ENCODE measurements around the gene PRCD.
"Not testable (repeated sequence)": the region's sequence is repeated elsewhere in the genome, so short reads cannot be mapped to it uniquely, and the experiment has no call there.

PRCD gene

DNA sequence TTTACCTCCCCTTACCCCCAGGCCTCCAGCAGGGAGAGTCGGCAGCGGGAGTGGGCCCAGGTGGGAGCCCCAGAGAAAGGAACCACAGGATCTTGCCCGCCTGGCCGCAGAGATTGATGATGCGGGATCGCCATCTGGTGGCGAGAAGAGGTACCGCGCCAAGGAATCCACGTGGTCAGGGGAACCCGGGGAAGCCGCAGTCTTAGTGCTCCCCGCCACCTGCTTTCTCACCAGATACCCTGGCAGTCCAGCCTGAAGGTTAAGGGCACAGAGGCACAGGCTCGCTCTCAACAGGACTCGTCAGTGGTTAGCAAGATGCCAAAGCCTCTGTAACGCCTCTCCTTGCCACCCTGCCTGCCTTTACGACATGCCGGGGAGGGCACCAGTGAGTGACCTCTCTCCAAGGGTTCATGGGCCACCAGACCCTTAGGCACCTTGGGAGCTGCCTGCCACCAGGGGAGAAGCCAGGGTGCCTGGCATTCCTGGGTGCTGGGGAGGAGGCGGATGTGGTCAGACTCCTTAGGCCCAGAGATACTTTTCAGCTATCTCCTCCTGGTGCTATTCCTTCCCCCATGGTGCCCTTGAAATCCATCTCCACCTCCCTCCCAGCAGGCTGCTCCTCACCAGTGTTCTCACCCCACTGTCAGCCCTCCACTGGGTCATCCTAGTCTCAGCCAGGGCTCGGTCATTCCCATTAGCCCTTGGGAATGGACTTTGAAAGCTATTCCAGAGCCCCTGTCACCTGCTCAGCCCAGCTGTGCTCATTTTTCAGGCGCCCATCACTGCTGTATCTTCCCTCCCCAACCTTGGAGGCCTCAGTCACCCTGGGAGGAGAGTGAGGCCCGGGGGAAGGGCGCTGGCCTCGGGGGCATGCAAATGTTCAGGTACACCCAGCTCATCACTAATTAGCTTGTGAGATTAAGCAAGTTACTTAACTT, 33.2 kb upstream of the PRCD start:
- peak; percentile 57 for DNase-seq

DNA sequence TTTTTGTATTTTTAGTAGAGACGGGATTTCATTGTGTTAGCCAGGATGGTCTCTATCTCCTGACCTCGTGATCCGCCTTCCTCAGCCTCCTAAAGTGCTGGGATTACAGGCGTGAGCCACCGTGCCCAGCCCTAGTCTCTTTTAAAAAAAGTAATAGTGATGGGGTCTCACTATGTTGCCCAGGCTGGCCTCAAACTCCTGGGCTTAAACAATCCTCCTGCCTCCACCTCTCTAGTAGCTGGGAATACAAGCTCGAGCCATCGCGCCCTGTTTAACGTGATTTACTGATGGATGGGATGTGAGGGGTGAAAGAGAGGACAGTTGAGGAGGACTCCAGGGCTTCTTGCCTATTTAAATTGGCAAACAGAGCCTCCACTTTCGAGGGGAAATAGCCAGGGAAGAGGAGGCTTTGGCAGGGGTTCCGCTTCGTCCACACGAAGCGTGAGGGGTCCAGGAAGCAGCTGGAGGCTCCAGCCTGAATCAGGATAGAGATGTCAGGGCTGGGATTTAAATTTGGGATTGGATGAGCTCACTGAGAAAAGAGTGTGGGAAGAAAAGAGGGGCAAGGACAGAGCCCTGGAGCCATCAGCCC, 31.3 kb upstream of the PRCD start:
- DNase-seq: not testable (repeated sequence)

DNA sequence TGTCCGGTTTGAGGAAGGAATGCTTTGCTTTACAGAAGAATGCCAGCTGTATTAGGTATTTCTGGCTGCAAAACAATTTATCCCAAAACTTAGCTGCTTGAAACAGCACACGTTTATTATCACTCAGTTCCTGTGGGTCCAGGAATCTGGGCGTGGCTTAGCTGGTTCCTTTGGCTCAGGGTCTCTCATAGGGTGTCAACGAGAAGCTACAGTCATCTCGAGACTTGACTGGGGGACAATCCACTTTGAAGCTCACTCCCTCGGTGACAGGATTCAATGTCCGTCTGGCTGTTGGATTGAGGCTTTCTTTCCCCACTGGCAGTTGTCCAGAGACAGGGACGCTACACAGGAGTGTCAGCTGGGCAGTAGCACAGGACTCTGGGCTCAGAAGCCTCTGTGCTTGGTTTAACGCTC, 29.0 kb upstream of the PRCD start:
- peak; percentile 34 for DNase-seq

DNA sequence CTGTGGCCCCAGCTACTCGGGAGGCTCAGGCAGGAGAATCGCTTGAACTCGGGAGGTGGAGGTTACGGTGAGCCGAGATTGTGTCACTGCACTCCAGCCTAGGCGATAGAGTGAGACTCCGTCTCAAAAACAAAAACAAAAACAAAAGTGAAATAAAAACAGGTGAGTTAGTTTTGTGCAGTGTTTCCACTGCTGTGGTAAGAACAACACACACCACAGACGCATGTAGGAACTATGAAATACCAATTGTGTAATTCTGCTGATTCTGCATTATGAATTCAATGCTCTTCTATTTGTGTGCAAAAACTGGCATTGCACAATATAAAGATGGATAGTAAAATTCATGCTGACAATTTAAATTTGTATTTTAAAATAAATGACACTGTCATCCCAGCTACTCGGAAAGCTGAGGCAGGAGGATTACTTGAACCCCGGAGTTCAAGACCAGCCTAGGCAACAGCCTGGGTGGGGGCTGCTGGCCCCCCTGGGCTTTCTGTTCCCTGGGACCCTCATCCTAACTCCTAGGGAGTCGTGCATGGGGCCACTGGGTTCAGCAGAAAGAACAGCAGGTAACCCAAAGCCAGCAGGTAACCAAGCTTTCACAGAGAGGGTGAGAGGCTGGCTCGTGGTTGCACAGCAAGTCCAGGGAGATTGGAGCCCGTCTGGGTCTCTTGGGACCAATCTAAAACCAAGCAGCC, 28.0 kb upstream of the PRCD start:
- no peak for DNase-seq

GRCh38 chr17:76512366-76513305, 27.2 kb upstream of the PRCD start:
- no peak for DNase-seq

DNA sequence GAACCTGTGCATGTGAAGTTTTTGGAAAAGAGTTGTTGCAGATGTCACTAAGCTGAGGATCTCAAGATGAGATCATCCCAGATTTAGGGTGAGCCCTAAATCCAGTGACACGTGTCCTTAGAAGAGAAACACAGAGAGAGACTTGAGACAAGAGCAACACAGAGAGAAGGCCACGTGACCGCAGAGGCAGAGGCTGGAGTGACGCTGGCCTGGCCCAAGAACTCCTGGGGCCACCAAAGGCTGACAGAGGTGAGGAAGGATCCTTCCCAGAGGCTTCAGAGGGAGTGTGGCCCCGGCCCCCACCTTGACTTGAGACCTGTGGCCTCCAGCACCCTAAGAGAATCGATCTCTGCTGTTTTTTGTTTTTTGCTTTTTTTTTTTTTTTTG, 26.5 kb upstream of the PRCD start:
- DNase-seq: no peak

GRCh38 chr17:76514355-76514754, 25.5 kb upstream of the PRCD start:
- DNase-seq: not testable (repeated sequence)

- DNase-seq: peak; percentile 78
Observed at GRCh38 chr17:76515274-76515949, 24.4 kb upstream of the PRCD start.

- DNase-seq: no peak
Observed at GRCh38 chr17:76517638-76518038, 22.2 kb upstream of the PRCD start.

- DNase-seq: no peak
Observed at GRCh38 chr17:76519048-76519966, 20.5 kb upstream of the PRCD start.

DNA sequence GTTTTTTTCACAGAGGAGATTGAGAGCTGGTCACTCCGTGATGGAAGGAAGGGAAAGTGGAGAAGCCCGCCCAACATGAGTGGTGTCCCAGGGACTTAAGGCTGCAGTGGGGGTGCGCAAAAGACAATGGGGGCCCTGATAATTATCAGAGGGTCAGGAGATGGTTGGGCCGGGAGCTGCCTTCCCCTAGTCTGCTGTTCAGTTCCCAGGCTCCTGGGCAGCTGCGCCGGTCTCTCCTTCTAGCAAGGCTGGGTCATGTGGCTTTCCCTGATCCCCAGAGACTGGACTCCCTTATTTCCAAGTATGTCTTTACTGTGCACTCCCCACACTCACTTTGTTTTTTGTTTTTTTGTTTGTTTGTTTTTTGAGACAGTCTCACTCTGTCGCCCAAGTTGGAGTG, 18.6 kb upstream of the PRCD start:
- DNase-seq: no peak

DNA sequence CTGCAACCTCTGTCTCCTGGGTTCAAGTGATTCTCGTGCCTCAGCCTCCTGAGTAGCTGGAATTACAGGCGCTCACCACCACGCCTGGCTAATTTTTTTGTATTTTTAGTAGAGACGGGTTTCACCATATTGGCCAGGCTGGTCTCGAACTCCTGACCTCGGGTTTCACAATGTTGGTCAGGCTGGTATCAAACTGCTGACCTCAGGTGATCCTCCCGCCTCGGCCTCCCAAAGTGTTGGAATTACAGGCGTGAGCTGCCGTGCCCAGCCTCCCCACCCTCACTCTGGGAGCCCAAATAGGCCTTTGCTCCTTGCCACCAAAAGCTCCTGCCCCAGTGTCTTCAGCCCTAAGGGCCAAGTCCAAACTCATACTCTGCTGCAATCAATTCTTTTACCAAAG, 18.2 kb upstream of the PRCD start:
- not testable (repeated sequence) for DNase-seq

DNA sequence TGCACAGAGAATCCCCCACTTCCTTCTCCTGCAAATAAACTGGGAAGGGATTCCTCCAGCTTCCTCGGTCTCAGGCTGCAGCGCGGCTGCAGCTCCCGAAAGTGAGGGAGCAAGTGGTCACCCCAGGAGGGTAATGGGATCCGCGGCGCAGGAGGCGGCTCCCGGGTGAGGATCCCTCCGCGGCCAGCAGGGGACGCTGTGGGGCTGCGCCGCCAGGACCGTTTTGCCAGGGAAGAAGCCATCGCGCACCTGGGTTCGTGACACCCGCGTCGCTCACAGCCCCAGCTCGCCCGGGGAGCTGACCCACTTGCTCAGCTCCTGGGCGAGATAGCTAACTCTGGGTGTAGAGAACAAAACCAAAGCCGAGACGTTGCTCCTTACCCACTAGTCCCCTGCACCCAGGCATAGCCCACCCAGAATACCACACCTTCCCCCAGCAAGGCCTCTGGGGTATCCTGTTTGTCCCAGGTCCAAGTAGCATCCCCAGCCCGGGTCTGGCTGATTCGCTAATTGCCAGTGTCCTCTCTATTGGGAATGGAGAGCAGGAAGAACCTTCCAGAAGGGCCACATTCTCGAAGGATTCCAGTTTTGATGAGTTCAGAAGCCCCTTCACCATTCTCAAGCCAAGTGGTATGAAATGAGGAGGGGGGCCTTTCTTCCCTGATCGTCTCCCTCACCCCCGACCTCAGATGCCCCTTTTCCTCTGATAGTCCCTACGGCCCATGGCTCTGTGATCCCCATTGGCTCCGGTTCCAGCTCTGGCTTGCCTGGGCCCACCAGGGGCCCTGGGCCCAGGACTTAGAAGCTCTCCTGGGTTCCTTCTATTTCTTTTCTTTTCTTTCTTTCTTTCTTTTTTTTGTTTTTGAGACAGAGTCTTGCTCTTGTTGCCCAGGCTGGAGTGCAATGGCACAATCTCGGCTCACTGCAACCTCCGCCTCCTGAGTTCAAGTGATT, 16.5 kb upstream of the PRCD start:
- no peak for DNase-seq

GRCh38 chr17:76524598-76525512, 15.0 kb upstream of the PRCD start:
- DNase-seq: no peak

GRCh38 chr17:76525513-76525833, 14.4 kb upstream of the PRCD start:
- DNase-seq: not testable (repeated sequence)

GRCh38 chr17:76527016-76527415, 12.8 kb upstream of the PRCD start:
- not testable (repeated sequence) for DNase-seq

DNA sequence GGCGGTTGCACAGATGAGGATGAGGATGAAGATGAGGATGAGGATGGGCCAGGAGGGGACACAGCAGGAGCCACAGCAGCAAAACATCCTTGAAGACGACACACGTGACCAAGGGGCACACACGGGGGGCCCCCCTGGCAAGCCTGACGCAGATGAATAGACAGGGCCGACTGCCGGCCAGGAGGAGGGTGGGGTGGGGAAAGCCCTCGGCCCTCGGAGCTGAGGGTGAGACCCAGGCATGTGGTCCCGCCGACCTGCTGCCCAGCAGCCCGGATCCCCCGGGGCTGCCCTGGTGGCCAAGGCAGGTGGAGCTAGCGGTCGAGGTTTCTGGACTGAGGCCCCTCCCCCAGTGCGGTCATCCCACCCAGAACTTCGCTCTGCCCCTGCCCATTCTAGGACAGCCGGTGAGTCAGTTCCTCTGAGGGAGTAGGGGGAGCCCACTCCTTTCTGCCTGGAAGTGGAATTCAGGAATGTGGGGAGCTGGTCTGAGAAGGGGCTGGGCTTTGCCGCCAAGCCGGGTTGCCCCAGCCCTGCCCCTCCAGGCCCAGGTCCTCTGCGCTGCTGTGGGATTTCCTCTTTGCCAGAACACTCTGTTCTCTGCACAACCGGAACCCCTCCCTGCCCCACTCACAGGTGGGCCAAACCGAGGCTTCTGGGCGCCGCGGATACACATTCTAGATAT, 12.3 kb upstream of the PRCD start:
- peak; percentile 70 for DNase-seq

- DNase-seq: no peak
Observed at GRCh38 chr17:76528156-76528527, 11.7 kb upstream of the PRCD start.

All from fibroblast of skin of abdomen (primary cell).